ENCODE results near the gene PDE11A.

DNA sequence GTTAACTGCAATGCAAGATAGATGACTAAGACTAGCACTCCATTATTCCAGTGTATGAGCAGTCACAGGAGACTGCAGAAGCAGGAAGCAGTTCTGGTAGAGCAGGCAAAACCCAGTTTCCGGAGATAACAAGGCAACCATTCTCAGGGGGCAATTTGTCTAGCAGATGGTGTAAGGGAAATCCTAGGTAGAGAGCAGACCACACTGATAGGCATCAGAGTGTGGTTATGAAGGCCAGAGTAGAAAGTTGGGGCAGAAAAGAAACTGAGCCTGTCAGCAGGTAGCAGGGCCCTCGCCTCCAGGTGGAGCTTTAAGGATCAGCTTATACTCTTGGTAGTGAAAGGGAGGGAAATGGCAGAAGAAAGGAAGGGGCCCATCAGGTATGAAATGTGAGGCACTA is 164.4 kb downstream of the PDE11A start:
- TF ChIP-seq, protein P1, sequence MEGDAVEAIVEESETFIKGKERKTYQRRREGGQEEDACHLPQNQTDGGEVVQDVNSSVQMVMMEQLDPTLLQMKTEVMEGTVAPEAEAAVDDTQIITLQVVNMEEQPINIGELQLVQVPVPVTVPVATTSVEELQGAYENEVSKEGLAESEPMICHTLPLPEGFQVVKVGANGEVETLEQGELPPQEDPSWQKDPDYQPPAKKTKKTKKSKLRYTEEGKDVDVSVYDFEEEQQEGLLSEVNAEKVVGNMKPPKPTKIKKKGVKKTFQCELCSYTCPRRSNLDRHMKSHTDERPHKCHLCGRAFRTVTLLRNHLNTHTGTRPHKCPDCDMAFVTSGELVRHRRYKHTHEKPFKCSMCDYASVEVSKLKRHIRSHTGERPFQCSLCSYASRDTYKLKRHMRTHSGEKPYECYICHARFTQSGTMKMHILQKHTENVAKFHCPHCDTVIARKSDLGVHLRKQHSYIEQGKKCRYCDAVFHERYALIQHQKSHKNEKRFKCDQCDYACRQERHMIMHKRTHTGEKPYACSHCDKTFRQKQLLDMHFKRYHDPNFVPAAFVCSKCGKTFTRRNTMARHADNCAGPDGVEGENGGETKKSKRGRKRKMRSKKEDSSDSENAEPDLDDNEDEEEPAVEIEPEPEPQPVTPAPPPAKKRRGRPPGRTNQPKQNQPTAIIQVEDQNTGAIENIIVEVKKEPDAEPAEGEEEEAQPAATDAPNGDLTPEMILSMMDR (IDR thresholded peaks at IDR 0.05) = no peak
- TF ChIP-seq POLR2A (IDR thresholded peaks at IDR 0.05; ENCODE audit: low read depth) (no peak), EP300 (IDR thresholded peaks at IDR 0.05) (no peak), POLR2AphosphoS5 (IDR thresholded peaks at IDR 0.05) (no peak)
